Measurements from ENCODE around the gene LTB4R2. TPM values are rescaled to one million over a fixed set of nuclear protein-coding genes. Genes with fewer than 3 reads are reported as not detected.
A peak's percentile ranks its signal among the peaks of the same experiment; 100 is the strongest.

Gene LTB4R2
- total RNA-seq, 2 donors from 2014 or later, result 2.9 to 4.2 TPM

- intact Hi-C loops (cut with DNase I, micrococcal nuclease), result no loop called here
- DNase-seq (no peak), ATAC-seq (no peak)
Measured at GRCh38 chr14:24273422-24273998, 36.4 kb upstream of the LTB4R2 start.

DNA sequence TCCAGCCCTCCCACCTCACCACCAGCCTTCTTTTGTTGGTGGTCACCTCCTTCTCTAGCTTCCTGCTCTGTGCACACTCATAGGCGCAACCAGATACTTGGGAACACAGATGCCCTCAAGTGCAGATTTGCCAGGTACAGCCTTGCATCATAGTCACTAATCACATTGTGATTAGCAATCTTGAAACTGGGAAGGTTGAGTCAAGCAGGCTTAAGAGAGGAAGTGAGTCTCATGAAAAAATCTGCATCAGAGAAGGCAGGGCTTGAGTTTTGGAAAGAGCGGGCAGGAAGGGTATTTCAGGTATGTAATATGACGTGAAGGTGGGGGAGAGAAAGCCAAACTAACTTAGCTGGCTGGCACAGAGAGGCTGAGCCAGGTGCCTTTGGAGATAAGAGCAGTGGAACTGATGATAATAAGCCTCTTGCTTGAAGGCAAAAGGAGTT is 35.8 kb upstream of the LTB4R2 start:
- ATAC-seq, result no peak
- intact Hi-C loops (cut with DNase I, micrococcal nuclease), result no loop called here
- DNase-seq, result no peak

DNA sequence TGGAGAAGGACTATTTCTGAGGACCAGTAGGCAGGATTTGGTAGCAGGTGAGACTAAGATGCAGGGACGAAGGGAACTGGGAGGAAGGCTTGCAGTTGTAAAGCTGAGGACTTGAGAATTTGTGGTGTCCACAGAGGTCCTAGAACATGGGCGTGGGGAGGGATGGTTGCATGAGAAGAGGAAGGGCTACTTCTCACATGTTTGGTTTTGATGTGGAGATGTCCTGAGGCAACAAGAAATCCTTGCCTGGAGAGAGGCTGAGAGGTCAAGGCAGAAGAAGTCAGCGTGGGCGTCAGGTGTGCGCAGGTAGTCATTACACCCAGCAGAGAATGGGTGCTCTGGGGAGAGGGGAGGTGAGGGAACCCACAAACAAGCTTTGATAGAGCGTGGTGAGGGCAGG is 32.9 kb upstream of the LTB4R2 start:
- no peak for DNase-seq
- no peak for ATAC-seq
- intact Hi-C loops (cut with DNase I, micrococcal nuclease), result no loop called here

GRCh38 chr14:24277606-24278321 is 32.2 kb upstream of the LTB4R2 start:
- ATAC-seq, result no peak
- DNase-seq, result no peak
- intact Hi-C loops (cut with DNase I, micrococcal nuclease), result no loop called here

- DNase-seq, result no peak
- ATAC-seq, result no peak
- intact Hi-C loops (cut with DNase I, micrococcal nuclease), result no loop called here
Measured at GRCh38 chr14:24278424-24278823, 31.5 kb upstream of the LTB4R2 start.

DNA sequence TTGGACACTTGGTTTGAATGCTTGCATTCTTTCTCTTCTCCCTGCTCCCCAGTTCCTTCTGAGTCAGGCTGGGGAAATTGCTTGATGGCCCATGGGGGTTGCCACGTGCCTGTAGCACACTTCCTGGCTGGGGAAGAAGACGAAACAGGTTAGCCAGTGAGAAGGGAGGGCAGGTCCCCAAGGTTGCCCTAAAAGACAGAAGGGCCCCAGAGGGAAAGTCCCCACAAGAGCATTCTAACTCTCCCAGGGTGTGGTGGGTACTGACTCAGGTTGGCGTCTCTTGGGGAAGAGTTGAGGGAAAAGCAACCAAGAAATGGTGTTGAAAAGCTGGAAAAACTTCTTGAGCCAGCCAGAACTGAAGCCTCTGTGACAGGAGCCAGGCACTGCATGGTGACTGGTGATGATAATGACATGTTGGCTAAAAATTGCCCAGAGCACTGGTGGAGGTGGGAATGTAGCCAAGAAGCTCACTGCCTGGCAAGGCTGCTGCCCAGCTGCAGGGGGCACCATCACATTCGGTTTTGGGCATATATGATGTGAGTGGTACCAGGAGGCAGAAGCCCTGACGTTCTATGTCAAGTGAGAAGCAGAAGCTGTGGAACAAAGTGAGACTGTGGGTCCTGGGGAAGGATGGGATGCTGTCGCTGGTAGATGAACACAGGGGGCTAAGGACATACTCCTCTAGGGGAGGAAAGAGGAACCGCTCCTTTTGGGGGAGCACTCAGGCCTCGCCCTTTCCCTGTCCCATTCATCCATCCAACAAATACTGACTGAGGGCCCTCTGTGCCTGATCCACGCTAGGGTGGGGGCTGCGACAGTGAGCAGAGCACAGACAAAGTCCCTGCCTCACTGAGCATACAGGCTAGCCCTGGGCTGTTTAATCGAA is 30.4 kb upstream of the LTB4R2 start:
- ATAC-seq (peak; percentile 21), DNase-seq (no peak)
- intact Hi-C loops (cut with DNase I, micrococcal nuclease), result no loop called here

- ATAC-seq (no peak), DNase-seq (no peak)
- intact Hi-C loops (cut with DNase I, micrococcal nuclease), result no loop called here
Measured at GRCh38 chr14:24280797-24281460, 29.0 kb upstream of the LTB4R2 start.

GRCh38 chr14:24281636-24282035 is 28.3 kb upstream of the LTB4R2 start:
- ATAC-seq (no peak), DNase-seq (no peak)
- intact Hi-C loops (cut with DNase I, micrococcal nuclease), result no loop called here

GRCh38 chr14:24282736-24283135 is 27.2 kb upstream of the LTB4R2 start:
- no peak for DNase-seq
- intact Hi-C loops (cut with DNase I, micrococcal nuclease), result no loop called here
- ATAC-seq, result no peak

GRCh38 chr14:24283796-24284460 is 26.0 kb upstream of the LTB4R2 start:
- intact Hi-C loops (cut with DNase I, micrococcal nuclease), result no loop called here
- ATAC-seq (no peak), DNase-seq (no peak)

DNA sequence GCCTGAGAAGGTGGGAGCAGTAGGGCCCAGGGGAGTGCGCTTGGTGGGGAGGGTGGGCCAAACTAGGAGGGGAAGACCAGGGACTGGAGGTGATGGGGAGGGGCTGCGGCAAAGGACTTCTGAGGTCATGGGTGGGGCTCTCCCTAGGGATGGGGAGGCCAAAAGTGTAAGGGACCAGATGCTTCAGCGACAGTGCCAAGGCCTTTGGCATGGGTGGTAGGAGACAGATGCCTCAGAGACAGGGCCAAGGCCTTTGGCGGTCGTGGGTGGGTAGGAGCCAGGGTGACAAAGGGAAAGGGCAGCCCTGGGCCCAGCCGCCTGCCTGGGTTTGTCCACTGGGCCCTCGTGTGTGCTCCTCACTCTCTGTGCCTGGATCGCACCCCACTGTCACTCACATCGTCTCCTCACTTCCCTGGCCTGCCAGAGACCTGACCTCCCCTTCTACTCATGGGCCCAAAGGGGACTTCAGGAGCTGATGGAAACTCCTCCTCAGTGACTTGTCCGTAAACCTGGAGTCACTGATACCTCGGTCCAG is 25.4 kb upstream of the LTB4R2 start:
- ATAC-seq, result no peak
- no peak for DNase-seq
- intact Hi-C loops (cut with DNase I, micrococcal nuclease), result no loop called here

DNA sequence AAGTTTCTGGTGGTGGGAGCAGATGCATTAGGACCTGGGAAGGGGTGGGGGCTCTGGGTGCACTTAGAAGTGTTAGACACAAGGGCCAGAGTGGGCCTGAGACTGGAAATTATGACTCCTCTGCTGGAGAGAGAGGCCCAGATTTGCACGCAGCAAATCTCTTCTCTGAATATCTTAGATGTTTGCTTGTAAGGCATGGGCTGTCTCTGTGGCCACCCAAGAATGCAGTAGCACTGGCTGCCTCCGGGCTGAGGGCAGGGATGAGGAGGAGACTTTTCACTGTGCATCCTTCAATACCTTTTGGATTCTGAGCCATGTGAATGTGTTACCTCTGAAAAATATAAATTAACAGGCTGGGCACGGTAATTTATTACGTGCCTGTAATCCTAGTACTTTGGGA is 24.6 kb upstream of the LTB4R2 start:
- ATAC-seq, result no peak
- intact Hi-C loops (cut with DNase I, micrococcal nuclease), result no loop called here
- DNase-seq, result no peak

DNA sequence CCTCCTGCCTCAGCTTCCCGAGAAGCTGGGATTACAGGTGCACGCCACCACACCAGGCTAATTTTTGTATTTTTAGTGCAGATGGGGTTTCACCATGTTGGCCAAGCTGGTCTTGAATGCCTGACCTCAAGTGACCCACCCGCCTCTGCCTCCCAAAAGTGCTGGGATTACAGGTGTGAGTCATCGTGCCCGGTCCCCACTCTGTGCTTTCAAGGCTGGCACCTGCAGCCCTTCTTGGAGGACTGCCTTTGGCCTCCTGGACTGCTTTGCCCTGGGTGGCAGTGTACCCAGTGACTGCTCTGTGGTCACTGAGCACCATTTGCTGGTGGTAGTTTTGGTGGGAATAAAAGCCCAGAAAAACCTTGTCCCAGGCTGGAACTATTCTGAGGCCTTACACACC is 22.9 kb upstream of the LTB4R2 start:
- DNase-seq (no peak), ATAC-seq (no peak)
- intact Hi-C loops (cut with DNase I, micrococcal nuclease), result no loop called here

- ATAC-seq, result no peak
- DNase-seq, result no peak
- intact Hi-C loops (cut with DNase I, micrococcal nuclease), result no loop called here
Measured at GRCh38 chr14:24289649-24290280, 20.2 kb upstream of the LTB4R2 start.

DNA sequence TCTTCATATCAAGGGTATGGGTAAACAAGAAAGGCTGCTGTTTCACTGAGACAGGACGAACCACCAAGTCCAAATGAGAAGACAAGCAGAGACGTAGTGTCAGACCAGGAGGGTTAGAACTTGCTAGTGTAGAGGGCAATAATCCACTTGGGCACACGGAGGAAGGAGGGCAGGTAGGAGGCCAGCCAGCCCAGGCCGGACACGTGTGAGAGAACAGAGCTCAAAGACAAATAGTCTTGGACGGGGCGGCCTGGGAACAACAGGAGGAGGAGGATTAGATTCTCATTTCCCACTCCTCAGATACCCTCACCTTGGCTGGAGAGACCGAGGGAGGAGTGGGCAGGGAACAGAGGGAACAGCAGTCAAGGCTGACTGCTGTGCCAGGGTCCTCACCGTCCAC is 19.2 kb upstream of the LTB4R2 start:
- intact Hi-C loops (cut with DNase I, micrococcal nuclease), result no loop called here
- no peak for ATAC-seq
- DNase-seq, result no peak

DNA sequence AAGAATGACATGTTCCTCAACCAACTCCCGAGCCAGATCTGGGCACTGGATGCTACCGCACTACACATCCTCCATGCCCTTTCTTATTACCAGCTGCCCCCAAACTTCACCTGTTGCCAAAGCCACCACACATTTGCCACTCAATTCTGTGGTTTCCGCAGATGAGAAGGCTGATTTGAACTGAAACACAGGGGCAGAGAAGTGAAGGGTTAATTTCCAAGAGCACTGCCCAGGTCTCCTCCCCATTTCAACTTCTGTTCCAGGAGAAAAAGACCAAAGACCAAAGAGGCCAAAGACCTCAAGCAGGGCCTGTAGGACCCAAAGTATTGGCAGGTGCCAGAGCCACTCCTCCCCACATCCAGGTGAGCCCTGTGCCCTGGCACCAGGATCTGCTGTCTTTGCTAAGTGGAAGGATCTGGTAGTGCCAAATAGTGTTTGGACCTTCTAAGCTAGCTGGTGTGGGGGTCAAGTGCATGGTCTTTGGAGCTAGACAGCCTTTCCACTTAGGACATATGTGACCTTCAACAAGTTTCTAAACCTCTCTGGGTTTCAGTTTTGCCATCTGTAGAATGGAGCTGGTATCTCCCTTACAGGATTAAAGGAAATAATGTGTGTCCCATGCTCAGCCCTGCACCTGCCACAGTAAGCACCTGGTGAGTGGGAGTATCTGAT is 18.4 kb upstream of the LTB4R2 start:
- intact Hi-C loops (cut with DNase I, micrococcal nuclease), result no loop called here

DNA sequence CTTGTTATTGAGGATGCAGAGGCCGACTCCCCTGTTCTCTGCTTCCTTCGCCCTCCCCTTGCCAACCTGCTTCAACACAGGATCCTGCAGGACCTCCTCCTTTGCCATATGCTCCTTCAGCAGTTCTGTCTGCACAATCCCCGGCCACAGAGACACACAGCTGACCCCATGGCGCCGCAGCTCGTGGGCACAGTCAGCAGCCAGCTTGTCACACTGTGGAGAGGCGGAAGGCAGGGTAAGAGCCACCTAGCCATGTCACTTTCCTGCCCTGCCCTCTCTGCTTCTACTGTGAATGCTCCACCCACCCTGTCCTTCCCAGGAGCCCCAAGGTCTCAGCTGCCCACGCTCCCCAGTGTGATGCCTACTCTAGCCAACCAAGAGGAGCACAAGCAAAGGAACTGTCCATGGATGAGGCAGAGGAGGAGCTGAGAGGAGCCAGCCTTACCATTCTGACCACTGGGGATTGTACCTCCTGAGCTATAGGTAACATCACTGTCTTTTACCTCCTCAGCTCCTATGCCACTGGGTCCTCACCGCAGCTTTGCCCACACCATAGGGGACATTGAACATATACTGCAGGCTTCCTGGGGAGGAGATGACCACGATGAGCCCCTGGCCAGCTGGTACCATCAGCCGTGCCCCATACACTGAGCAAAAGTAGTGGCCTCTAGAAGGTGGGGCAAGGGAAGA is 17.7 kb upstream of the LTB4R2 start:
- no peak for ATAC-seq
- intact Hi-C loops (cut with DNase I, micrococcal nuclease), result no loop called here
- no peak for DNase-seq

More for the DNA sequence above, 18.4 kb upstream of the LTB4R2 start:
- DNase-seq (no peak), ATAC-seq (no peak)

Measured in left colon (tissue), 2 donors.